Ovary (tissue), 3 donors: ENCODE results near the gene CWC25.

Experiments used
- CTCF ChIP-seq, 3 donors: fragments of 450-650 bp in 2 of 3; fragments of 200-600 bp in 1 of 3; IDR thresholded peaks; one replicate each; pipeline versions ENCODE4 v1.5.1 to v1.8.0; 2016 to 2022; ENCODE audit warnings: antibody characterized with exemption in 3 of 3, mild to moderate bottlenecking in 1 of 3
- EP300 ChIP-seq: sonication (generic); formaldehyde crosslinking; IDR thresholded peaks from one replicate; pipeline ENCODE4 v1.6.1; 2017; ENCODE audit warnings: antibody characterized with exemption
- POLR2A ChIP-seq: fragments of 450-650 bp; IDR thresholded peaks from one replicate; pipeline ENCODE4 v1.6.1; 2017; ENCODE audit warnings: antibody characterized with exemption, mild to moderate bottlenecking, moderate library complexity
- donor health status: DM: no; HTN: no; CAD: no.

GRCh38 chr17:38762231-38762630 lies 62.9 kb downstream of the CWC25 start:
- TF ChIP-seq CTCF (IDR thresholded peaks at IDR 0.05) = no peak
- no peak for TF ChIP-seq EP300
- TF ChIP-seq POLR2A = no peak
